CD4-positive, alpha-beta T cell treated with Interleukin-17A for 4 hours (primary cell): ENCODE measurements around the gene DGLUCY.
"Not testable (repeated sequence)": the region's sequence is repeated elsewhere in the genome, so short reads cannot be mapped to it uniquely, and the experiment has no call there.

Source experiments
- DNase-seq: peaks from one replicate; pipeline ENCODE4 v3.0.0-alpha.2; 2020; ENCODE audit warnings: mixed read lengths

Gene DGLUCY

DNA sequence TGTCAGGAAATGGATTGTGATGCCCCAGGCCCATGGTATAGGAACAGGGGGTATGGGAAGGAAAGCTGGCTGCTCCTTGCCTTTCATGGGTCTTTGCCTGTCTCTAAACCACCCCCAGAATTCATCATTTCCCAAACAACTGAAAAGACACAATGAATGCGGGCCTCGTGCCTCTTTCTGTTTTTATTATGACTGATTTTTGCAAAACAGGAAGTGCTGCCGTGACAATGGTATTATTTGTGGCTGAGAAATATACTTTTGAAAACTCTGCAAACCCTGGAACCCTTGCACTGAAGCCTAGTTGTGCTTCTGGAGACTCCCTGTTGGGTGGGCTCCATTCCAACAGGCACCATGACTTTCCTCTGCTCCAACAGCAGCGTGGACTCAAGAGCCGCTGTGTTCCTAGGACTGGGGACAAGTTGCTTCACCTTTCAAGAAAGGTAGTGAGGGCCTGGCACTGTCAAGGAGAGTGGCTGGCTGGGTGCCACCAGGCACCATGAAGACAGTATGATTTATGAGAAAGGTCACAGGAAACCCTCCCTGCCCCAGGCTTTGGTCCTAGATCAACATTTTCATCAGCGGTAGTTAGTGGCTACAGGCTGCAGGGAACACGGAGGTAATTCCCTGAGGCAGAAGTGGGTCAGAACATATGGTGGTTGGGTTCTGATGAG lies 4.8 kb upstream of the DGLUCY start:
- peak; percentile 76 for DNase-seq

DNA sequence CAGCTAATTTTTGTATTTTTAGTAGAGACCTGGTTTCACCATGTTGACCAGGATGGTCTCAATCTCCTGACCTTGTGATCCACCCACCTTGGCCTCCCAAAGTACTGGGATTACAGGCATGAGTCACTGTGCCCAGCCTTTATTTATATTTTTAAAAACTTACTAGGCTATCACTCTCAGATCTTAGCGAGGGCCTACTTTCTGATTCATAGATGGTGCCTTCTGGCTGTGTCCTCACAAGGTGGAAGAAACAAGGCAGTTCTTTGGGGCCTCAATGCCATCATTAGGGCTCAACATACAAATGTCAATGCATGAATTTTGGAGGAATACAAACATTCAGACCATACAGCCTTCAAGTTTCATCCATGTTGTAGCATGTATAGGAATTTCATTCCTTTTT lies 2.4 kb upstream of the DGLUCY start:
- no peak for DNase-seq

DNA sequence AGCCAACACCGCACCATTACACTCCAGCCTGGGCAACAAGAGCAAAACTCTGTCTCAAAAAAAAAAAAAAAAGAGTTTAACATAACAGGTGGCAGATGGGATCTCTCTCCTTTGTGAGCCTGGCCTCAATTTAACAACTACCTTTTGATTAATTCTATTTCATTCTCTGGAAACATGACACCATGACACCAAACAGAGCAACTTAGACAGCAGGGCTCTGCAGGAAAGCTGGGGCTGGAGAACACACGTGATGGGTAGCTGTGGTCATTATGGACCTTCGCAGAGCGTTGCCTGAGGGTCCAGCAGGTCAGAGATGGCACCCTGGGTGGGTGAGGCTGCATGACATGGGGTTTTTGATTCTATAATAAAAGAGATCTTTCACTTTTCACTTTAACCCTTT lies 1.7 kb upstream of the DGLUCY start:
- no peak for DNase-seq

DNA sequence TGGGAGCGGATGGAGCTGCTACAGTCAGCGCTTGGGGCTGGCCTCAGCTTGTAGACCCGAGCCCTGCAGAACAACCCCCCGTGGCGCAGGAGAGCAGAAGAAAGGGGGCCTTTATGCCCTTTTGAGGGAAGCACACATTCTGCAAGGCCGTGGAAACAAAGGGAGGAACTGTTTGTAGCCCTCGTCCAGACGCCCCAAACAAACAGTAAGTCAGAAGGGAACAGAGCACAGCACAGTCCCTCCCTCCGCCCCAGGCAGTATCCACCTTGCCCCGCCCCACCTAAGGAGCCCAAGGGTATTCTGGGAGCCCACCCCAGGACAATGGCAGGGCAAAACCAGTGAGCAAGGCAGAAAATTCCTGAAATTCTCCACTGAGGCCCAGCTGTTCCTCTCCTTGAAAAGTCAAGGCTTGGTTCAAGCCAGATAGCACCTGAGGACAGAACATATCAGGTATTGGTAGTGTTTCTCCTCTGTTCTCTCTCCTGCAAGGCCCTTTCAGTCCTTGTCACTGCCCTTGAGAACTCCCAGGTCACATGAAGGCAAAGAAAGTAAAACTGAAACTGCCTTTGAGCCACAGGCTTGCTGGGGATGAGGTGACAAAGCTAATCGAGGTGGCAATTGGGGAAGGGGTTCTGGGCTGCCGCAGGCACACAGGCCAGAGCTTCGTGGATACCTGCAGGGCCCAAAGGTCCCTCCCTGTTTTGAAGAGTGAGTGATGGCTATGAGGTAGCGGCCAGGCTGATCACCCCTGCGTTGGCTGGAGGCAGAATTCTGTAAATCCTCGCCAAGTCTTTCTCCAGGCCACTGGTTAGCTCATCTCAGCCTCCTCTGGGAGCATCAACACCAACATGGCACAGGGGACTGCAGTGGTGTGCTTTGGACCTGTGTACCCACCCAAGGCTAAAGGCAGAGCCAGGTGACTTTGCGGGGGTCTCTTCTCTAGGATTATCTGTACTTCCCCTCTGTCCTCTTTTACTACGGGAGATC lies 499 bp downstream of the DGLUCY start:
- peak; percentile 77 for DNase-seq

DNA sequence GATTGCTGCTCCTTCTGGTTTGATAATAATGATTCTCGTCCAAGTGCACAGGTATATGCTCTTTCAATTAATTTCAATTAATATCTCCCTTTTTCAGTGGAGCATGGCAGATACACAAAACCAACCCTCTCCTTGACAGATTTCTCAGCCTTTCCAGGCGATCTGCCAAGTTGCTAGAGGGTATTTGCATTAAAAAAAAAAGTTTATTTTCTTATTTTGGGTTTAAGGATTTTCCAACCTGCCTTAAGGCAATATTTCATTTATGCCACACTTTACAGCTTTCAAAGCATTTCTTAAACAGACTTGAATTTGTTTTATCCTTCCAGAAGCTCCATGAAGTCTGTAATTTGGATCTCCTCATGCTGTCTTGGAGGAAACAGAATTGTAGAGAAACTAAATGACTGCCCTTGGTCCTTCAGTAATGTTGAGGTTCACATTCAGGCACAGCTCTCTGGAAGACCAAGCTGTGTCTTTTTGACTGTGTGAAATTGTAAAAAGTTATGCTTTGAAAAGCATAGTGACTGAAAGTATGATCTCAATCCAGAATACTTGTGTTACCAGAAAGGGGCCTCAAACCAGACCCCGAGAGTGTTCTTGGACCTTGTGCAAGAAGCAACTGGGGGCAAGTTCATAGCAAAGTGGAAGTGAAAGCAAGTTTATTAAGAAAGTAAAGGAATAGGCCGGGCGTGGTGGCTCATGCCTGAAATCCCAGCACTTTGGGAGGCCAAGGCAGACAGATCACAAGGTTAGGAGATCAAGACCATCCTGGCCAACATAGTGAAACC lies 2.3 kb downstream of the DGLUCY start:
- DNase-seq, result no peak

DNA sequence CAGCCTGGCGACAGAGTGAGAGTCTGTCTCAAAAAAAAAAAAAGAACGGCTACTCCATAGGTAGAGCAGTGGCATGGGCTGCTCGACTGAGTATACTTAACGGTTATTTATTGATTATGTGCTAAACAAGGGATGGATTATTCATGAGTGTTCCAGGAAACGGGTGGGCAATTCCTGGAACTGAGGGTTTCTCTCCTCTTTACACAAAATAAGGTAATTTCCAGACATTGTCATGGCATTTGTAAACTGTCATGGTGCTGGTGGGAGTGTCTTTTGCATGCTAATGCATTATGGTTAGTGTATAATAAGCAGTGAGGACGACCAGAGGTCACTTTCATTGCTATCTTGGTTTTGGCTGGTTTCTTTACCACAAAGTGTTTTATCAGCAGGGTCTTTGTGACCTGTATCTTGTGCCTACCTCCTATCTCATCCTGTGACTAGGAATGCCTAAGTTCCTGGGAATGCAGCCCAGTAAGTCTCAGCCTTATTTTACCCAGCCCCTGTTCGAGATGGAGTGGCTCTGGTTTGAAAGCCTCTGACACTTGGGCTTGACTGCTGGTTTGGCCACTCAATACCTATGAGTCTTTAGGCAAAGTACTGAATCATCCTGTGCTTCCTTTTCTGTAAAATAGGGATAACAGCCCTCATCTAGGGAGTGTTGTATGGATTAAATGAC lies 3.2 kb downstream of the DGLUCY start:
- no peak for DNase-seq

DNA sequence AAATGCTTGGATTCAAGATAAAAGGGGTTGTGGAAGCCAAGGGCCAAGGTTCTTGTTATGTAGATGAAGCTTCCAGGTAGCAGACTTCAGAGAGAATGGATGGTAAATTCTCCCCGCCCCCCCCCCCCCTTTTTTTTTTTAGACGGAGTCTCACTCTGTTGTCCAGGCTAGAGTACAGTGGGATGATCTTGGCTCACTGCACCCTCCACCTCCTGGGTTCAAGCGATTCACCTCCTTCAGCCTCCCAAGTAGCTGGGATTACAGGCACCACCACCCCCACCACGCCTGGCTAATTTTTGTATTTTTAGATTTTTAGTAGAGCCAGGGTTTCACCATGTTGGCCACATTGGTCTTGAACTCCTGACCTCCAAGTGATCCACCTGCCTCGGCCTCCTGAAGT lies 4.1 kb downstream of the DGLUCY start:
- no peak for DNase-seq

DNA sequence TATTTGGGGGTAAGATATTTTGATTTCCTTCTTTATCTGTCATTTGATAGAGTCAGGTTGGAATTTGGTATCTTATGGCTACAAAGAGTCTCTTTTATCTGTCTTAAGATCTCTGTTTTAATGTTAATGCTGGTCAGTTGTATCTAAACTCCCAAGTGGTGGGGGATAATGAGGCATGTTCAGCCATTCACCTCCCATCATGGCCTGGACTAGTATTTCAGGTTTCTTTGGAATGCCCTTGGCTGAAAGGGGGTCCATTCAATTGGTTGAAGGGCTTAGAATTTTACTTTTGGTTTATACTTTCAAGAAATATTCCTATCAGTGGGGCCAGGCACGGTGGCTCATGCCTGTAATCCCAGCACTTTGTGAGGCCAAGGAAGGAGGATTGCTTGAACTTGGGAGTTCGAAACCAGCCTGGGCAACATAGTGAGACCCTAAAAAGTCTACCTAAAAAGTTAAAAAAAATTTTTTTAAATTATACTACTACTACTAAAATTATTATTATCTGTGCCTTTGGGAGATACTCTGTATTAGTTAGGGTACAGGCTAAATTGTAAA lies 4.7 kb downstream of the DGLUCY start:
- no peak for DNase-seq

DNA sequence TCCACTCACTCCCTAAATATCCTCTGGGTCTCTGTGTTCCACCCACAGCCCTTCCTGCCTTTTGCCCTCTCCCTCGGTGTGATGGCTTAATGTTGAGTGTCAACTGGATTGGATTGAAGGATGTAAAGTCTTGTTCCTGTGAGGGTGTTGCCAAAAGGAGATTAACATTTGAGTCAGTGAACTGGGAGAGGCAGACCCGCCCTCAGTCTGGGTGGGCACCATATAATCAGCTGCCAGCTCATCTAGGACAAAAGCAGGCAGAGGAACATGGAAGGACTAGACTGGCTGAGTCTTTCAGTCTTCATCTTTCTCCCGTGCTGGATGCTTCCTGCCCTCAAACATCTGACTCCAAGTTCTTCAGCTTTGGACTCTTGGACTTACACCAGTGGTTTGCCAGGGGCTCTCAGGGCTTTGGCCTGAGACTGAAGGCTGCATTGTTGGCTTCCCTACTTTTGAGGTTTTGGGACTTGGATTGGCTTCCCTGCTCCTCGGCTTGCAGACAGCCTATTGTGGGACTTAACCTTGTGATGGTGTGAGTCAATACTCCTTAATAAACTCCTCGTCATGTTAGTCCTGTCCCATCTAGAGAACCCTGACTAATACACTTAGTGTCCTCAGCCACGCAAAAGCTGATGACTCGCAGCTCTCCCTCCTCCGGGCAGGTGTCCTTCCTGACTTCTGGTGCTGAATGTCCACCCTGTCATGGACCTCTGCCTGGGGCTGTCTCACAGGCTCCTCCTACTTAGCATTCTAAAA lies 5.9 kb downstream of the DGLUCY start:
- no peak for DNase-seq

DNA sequence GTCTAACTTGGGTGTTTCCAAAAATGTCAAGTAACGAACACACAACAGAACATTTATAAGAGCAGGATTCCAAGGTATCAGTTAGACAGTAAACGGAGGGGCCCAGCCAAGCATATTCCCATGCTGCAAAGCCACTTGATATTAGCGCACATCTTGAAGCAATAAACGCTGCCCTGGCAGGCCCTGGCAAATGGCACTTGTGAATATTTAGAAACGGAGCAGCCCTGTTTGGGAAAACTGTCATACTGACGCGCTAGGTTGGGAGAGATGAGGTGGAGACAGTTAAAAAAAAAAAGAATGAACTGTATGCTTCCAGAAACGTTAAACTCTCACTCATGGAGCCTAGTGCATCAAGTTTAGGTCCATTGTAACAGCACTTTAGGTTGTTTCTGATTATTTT lies 9.3 kb downstream of the DGLUCY start:
- DNase-seq, result no peak

DNA sequence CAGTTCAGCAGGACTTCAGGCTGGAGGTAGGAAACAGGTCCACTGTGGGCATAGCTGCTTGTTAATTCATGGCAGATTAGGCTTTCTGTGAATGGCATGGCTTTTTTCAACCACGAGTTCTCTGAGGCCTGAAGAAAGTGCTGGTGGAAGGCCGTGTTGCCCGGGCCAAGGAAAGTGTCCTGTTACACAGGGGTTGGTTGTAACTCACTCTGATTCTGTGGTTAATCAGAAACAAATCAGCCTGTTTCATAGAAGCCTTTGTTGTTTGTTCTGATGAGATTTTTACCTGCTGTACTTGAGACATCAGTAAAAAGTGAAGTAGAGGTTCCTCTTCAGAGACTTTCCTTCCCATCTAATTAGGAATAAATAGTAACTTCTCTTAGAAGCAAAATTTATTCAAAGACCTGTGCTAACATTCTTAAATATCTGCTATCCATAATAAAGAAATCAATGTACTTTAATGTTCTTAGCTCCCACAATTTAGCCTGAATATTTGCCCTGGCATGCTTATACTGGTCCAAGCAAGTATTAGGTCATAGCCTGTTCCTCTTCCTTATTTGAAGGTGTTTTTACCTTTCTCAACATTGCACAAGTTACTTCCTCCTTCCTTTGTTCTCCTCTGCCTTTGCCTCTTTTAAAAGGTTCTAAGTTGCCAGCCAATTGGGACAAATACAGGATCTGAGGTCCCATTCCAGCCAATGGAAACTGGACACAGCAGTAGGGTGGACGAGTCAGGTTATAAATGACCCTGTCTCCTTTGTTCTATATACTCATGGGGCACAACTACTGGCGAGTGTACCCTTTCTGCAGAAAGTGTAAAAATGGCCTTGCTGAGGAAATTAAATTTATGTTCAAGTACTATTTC lies 10.8 kb downstream of the DGLUCY start:
- not testable (repeated sequence) for DNase-seq

DNA sequence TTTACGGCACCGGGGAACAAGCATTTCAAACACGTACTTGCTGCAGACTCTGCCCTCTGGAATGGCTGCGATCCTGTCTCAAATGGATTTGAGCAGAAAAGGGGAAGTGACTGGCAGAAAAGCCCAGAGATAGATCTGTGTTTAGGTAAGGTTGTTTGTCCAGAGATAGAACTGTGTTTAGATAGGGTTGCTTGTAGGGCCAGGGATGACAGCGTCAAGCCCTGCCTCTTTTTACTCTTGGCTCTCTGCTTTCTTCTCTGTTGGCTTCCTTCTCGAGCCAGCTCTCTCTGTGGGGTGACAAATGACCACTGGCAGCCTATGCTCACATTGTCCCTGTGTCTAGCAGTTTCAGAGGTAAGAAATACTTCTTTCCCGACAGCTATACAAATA lies 11.4 kb downstream of the DGLUCY start:
- DNase-seq, result no peak

DNA sequence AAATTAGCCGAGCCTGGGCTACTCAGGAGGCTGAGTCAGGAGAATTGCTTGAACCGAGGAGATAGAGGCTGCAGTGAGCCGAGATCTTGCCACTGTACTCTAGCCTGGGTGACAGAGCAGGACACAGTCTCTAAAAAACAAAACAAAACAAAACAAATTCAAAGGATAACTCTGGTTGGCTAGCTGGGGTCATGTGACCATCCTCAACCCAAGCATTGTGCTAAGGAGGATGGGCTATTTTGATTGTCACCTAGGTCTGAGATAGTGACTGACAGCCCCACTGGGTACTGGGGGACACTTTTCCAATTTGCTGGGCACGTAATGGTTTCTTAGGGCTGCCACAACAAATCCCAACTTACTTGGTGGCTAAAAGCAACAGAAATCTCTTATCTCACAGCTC lies 11.9 kb downstream of the DGLUCY start:
- DNase-seq, result no peak

DNA sequence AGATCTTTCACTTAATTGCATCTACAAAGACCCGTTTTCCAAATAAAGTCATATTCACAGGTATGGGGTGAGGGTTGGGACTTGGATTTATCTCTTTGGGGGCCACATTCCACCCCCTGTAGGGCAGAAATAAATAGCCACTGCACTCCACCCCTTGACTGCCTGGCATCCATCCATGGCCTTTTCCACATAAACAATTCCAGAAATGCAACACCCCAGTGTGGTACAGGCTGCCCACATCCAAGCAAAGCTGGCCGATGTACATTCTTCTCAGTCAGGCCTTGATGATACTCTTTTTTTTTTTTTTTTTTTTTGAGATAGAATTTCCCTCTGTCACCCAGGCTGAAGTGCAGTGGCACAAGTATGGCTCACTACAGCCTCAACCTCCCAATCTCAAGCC lies 12.9 kb downstream of the DGLUCY start:
- DNase-seq, result no peak

DNA sequence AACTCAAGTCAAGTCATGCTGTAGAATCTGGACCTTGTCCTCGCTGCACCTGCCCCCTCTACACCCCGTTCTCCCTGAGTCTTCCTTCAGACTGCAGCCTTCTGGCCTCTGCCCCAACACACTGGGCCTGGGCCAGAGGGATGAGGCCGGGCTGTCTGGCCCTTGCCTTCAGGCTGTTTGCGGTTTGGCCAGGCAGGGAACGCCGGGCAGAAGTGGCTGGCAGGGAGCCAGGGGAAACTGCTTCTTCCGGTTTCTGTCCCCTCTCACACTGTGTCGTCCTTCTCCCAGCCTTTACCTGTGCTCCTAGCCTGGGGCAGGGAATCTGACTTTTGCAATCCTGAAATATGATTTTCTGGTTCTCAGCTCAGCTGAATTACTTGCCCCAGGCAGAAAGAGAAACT lies 13.5 kb downstream of the DGLUCY start:
- no peak for DNase-seq

DNA sequence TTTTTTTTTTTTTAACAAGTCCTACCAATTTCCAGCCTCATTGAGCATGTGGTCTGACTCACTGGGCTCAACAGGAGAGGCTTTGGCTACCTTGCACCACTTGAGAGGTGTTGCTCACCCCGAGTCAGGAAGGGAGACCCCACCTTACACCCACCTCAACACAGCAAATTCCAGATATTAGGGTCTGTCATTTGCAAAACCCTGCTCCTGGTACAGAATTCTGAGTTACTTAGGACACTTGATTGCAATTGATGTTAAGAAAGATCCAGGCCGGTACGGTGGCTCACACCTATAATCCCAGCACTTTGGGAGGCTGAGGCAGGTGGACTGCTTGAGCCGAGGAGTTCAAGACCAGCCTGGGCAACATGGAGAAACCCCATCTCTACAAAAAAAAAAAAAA lies 14.1 kb downstream of the DGLUCY start:
- DNase-seq, result no peak

DNA sequence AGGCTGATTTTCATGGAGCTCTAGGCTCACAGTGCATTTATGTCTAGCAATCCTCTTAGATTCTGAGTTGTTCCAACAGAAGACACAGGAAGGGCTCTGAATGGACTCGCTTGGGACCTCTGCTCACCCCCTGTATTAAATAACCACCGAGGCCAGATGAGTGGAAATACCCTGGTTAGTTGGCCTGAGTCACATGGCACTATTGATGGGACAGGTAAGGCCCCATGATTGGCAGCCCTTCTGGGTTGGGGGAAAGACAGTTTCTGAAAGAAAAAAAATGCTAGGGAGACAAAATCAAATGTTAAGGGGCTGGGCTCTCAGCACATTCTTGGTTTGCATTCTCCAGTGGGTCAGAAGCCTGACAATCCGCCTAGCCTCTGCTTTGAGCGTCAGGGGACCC lies 14.8 kb downstream of the DGLUCY start:
- DNase-seq, result no peak

DNA sequence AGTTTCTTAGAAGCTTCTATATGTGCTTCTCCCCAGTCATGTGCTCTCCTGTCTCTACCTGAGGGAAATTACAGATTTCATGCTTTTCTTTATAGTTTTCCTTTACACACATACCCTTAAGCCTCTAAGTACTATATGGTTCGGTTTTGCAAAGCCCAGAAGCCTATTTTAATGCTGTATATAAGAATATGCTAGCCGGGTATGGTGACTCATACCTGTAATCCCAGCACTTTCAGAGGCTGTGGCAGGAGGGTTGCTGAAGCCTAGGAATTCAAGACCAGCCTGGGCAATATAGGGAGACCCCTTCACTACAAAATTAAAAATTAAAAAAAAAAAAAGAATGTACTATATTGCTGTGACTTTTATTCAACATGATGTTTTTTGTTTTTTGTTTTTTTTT lies 15.4 kb downstream of the DGLUCY start:
- DNase-seq, result no peak

DNA sequence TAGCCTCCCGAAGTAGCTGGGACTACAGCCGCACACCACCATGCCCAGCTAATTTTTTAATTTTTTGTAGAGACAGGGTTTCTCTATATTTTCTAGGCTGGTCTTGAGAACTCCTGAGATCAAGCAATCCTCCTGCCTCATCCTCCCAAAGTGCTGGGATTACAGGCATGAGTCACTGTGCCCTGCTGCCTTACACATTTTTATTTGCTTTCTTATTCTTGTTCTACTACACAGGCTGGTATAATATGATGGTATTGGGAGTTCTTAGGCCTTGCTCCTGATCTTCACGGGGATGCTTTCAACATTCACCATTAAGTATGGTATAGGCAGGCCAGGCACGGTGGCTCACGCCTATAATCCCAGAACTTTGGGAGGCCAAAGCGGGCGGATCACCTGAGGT lies 21.2 kb downstream of the DGLUCY start:
- DNase-seq, result no peak

DNA sequence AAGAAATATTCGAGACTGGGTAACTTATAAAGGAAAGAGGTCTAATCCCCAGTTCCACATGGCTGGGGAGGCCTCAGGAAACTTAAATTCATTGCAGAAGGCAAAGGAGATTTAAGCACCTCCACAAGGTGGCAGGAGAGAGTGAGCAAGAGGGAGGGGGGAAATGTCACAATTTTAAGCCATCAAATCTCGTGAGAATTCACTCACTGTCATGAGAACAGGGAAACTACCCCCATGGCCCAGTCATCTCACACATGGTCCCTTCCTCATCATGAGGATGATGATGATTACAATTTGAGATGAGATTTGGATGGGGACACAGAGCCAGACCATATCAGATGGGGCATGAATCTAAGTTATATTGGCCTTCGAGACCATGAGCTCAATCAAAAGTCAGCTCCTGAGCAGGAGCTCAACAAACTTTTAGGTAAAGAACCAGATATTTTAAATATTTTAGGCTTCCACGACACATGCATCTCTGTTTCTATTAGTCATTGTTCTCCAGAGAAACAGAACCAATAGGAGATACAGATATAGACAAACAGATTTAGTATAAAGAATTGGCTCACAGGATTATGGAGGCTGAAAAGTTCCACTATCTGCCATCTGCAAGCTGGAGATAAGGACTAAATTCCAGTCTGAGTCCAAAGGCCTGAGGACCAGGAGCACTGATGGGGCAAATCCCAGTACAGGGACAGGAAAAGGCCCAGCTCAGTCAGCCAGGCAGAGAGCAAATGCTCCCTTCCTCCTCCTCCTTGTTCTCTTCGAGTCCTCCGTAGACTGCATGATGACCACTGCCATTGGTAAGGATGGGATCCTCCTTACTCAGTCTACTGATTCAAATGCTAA lies 24.9 kb downstream of the DGLUCY start:
- peak; percentile 60 for DNase-seq
